Stimulated activated CD8-positive, alpha-beta memory T cell treated with anti-CD3 and anti-CD28 coated beads, Interleukin-7, amount 100 ng/mL, for 1 hour (primary cell): Measurements from ENCODE around the gene HIRIP3.

Experiments
- DNase-seq, 2 donors: peaks; one replicate each; pipeline ENCODE4 v3.0.0-alpha.2; 2020; ENCODE audit warnings: low read depth in 2 of 2

HIRIP3 gene

GRCh38 chr16:29999605-30000004 is 4.2 kb upstream of the HIRIP3 start:
- DNase-seq = no peak

DNA sequence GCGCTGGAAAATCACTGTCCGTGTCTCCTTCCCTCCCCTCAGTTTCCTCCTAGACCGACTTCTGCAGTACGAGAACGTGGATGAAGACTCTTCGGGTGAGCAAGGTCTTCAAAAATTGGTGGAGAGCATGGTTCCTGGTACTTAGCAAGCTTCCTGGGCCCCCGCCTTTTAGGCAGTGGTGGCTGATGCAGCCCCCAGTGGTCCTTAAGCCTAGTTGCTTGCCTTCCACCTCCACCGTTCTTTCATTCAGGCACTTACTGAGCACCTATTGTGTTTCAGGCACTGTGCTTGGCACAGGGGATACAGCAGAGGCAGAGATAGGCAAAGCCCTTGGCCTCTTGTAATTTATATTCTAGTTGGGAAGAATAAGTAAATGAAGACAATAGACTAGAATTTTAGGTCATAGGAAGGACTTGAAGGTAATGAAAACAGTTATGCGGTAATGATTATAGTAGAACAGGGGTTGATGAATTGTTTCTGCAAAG is 1.4 kb upstream of the HIRIP3 start:
- no peak for DNase-seq

- DNase-seq = peak; percentile 99
Measured at GRCh38 chr16:29995911-29996765, 721 bp upstream of the HIRIP3 start, which contains the start of gene INO80E. INO80E (plus strand) TSS chr16:29996241; CDS start chr16:29996311, 70 bp downstream.

GRCh38 chr16:29994600-29995323 is 655 bp downstream of the HIRIP3 start:
- DNase-seq = peak; percentile 24 to 35

- no peak for DNase-seq
Measured at GRCh38 chr16:29993903-29994599, 1.4 kb downstream of the HIRIP3 start.

- no peak for DNase-seq
Measured at GRCh38 chr16:29993191-29993902, 2.1 kb downstream of the HIRIP3 start.

DNA sequence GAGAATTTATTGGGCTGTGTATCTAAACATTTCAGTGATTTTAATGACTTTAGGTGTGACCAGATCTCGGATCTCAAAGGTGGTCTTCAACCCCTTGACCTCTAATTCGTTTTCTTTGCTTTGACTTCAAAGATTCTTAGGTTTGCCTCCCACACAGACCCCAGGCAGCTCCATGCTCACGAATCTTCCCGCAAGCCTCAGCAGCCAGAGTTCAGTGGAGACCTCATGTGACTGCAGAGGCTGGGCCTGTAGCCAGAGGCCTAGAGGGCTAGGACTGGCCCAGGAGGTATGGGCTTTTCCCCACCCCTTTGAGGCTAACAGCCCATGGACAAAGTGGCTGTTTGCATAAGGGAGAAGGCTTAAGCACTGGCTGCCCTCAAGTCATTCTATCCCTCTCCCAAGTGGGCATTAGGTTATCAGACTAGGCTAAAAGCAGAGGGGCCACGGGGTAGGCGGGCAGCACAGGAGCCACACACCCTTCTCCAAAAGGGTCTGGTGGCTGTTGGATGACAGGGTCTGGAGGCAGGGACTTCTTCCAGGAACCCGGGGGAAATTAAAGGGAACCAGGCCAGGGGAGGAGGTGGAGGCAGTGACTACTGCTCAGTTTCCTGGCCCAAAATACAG is 3.0 kb downstream of the HIRIP3 start:
- DNase-seq = no peak

DNA sequence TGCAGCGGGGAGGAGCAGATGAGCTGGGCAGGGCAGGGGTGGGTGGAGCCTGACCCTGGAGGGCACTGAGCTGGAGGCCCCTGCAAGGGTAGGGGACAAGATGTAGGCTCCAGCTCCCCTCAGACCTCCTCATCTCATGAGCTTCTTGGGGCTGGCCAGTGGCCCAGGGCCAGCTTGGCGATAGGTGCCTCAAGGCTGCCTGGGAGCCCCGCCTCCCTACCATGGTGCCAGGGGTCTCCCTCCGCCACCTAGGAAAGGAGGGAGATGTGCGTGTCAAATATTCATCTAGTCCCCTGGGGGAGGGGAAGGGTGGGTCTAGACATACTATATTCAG is 3.9 kb downstream of the HIRIP3 start:
- DNase-seq = no peak

- DNase-seq = no peak
Measured at GRCh38 chr16:29990883-29991570, 4.4 kb downstream of the HIRIP3 start.

- no peak for DNase-seq
Measured at GRCh38 chr16:29990034-29990433, 5.4 kb downstream of the HIRIP3 start.

DNA sequence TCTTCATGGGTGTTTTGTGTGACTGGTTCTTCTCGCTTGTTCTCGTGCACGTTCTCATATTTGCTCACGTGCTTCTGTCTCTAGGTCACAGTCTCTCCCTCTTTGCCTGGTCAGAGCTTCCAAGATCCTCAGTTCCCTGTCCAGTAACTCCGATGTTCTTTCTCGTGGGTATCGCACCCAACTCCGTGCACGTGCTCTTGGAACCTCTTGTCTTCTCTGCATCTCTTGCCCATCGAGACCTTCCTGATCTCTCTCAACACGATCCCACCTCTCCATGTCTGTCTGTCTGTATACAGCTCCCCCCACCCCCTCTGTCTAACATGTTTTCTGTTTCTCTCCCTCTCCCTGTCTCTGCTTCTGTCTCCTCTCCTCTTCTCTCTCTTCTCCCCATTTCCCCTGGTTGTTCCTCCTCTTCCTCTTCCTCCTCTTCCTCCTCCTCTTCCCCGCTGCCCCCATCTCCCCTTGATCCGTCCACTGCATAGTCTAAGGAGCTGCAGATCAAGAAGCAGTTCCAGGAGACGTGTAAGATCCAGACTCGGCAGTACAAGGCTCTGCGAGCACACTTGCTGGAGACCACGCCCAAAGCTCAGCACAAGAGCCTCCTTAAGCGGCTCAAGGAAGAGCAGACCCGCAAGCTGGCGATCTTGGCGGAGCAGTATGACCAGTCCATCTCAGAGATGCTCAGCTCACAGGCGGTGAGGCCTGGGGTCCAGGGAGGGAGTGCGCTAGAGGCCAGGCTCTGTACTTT is 6.1 kb downstream of the HIRIP3 start:
- no peak for DNase-seq

DNA sequence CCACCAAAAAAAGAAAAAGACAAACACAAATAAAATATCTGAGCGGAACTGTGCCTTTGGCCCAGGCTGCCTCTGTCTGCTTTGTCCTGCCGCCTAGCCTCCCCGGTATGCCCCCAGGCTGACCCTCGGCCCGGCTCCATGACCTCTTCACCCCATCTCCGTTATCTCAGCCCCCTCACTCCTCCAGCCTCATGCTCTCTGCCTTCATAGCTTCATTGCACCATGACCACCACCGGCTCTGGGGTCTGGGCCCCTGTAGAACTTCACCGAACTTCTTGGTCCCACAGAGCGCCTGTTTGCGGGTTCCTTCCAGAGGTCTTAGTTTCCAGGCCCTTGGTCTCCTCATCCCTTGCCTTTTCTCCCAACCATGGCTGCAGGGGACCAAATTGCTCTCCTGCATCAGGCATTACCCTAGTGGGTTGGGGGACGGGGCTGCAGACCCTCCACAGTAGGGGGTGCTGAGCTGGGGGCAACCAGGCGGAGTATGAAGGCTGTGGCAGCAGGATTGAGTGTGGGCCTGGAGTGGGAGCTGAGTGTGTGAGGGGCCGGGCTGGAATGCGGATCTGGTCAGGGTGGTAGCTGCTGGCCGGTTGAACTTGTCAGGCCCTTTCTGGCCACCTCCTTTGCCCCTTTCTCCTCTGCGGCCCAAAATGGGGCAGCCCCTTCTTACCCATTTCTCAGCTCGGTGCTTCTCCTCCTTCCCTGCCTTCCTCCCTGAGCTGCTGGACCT is 6.9 kb downstream of the HIRIP3 start:
- no peak for DNase-seq

GRCh38 chr16:29987371-29988085 is 7.9 kb downstream of the HIRIP3 start:
- DNase-seq = no peak

DNA sequence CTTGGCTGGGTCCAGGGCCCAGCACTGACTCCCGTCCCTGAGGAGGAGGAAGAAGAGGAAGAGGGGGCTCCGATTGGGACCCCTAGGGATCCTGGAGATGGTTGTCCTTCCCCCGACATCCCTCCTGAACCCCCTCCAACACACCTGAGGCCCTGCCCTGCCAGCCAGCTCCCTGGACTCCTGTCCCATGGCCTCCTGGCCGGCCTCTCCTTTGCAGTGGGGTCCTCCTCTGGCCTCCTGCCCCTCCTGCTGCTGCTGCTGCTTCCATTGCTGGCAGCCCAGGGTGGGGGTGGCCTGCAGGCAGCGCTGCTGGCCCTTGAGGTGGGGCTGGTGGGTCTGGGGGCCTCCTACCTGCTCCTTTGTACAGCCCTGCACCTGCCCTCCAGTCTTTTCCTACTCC is 8.5 kb downstream of the HIRIP3 start:
- DNase-seq = no peak

GRCh38 chr16:29986231-29986630 is 9.2 kb downstream of the HIRIP3 start:
- no peak for DNase-seq

- no peak for DNase-seq
Measured at GRCh38 chr16:29985271-29985811, 10.1 kb downstream of the HIRIP3 start.

- no peak for DNase-seq
Measured at GRCh38 chr16:29984764-29985147, 10.7 kb downstream of the HIRIP3 start.

DNA sequence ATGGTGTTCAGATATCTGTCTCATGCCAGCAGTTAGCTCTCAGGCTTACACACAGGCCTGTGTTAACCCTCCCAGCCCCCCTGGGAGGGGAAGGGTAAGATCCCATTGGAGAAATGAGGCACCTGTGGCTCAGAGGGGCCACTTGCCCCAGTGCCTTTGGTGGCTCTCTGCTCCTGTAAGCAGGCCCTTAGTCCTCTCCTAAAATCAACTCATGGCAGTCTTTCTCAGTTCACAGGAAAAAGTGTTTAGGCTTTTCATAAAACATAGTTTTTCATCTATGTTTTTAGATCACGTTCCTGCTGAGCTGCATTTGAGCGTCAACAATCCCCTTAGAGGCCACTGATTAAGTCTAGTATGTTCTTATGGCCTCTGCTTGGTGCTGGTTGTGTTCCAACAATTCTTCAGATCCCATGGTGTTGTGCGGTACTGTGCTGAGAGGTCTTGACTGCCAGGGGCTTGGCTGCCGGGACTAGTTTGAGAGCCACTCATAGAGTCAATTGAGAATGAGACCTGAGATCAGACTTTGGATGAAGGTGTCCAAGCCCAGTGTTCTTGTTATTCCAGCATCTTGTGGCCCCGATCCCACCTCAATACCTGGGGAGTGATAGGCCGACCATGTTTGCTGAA is 11.2 kb downstream of the HIRIP3 start:
- no peak for DNase-seq
